A673 (cell line): ENCODE data around the gene TSPAN12.

Experiments
- CTCF ChIP-seq: fragments of 300-800, 200-600 bp; sonication (generic); conservative IDR thresholded peaks from 2 replicates; pipeline ENCODE4 v1.5.1; 2017; ENCODE audit warnings: low read depth, mild to moderate bottlenecking, antibody characterized with exemption, low read length, moderate library complexity, mixed read lengths
- EZH2 ChIP-seq: fragments of 200-600 bp; sonication (generic); IDR thresholded peaks from 2 replicates; pipeline ENCODE4 v1.6.1; 2017; ENCODE audit warnings: borderline replicate concordance, low read depth, mild to moderate bottlenecking, mixed read lengths, antibody characterized with exemption, low read length; ENCODE audit not compliant: poor library complexity, severe bottlenecking

GRCh38 chr7:120783273-120783672 lies 74.7 kb downstream of the TSPAN12 start:
- no peak for TF ChIP-seq CTCF
- no peak for TF ChIP-seq EZH2
